Nephron progenitor cell (in vitro differentiated cells): ENCODE results near the gene NOVA1.

Experiments used
- DNase-seq: peaks from one replicate; pipeline ENCODE4 v3.0.0; 2021
- H3K27ac Mint-ChIP-seq: 2 replicates; pipeline ENCODE4 v1.8.0; 2021; ENCODE audit warnings: mild to moderate bottlenecking, moderate library complexity, mixed read lengths
- H3K27me3 Mint-ChIP-seq: 2 replicates; pipeline ENCODE4 v1.8.0; 2021; ENCODE audit warnings: mild to moderate bottlenecking, low read depth, mixed read lengths; ENCODE audit not compliant: poor library complexity
- H3K36me3 Mint-ChIP-seq: 2 replicates; pipeline ENCODE4 v1.8.0; 2021; ENCODE audit warnings: low read depth, mixed read lengths
- H3K4me1 Mint-ChIP-seq: 2 replicates; pipeline ENCODE4 v1.8.0; 2021; ENCODE audit warnings: mixed read lengths
- H3K4me3 Mint-ChIP-seq: 2 replicates; pipeline ENCODE4 v1.8.0; 2021; ENCODE audit warnings: mild to moderate bottlenecking, moderate library complexity, mixed read lengths
- H3K9me3 Mint-ChIP-seq: 2 replicates; pipeline ENCODE4 v1.8.0; 2021; ENCODE audit warnings: mild to moderate bottlenecking, moderate library complexity, mixed read lengths
- TF ChIP-seq, protein P1 (sequence below): fragments of 200-600 bp; sonication (generic); IDR thresholded peaks from 2 replicates; pipeline ENCODE4 v1.5.0; 2021; ENCODE audit warnings: antibody characterized with exemption

Gene NOVA1

GRCh38 chr14:26500028-26500427, 97.8 kb downstream of the NOVA1 start:
- H3K4me1 Mint-ChIP-seq = no peaks in the 10 kb centered on the region

GRCh38 chr14:26499546-26499945, 98.3 kb downstream of the NOVA1 start:
- H3K27me3 Mint-ChIP-seq = no peaks in the 10 kb centered on the region
- peaks cover 6% of the 10 kb centered on the region for H3K36me3 Mint-ChIP-seq
- no peaks in the 10 kb centered on the region for H3K4me1 Mint-ChIP-seq
- peaks cover 6% of the 10 kb centered on the region for H3K9me3 Mint-ChIP-seq
- H3K27ac Mint-ChIP-seq = no peak overlapping the region
- H3K4me3 Mint-ChIP-seq = no peak overlapping the region
- no peak for DNase-seq
- TF ChIP-seq, protein P1, sequence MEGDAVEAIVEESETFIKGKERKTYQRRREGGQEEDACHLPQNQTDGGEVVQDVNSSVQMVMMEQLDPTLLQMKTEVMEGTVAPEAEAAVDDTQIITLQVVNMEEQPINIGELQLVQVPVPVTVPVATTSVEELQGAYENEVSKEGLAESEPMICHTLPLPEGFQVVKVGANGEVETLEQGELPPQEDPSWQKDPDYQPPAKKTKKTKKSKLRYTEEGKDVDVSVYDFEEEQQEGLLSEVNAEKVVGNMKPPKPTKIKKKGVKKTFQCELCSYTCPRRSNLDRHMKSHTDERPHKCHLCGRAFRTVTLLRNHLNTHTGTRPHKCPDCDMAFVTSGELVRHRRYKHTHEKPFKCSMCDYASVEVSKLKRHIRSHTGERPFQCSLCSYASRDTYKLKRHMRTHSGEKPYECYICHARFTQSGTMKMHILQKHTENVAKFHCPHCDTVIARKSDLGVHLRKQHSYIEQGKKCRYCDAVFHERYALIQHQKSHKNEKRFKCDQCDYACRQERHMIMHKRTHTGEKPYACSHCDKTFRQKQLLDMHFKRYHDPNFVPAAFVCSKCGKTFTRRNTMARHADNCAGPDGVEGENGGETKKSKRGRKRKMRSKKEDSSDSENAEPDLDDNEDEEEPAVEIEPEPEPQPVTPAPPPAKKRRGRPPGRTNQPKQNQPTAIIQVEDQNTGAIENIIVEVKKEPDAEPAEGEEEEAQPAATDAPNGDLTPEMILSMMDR = no peak

More at GRCh38 chr14:26500028-26500427, 97.8 kb downstream of the NOVA1 start:
- Mint-ChIP-seq H3K9me3 (peaks cover 6% of the 10 kb centered on the region), H3K36me3 (peaks cover 6% of the 10 kb centered on the region), H3K27ac (no peak overlapping the region), H3K4me3 (no peak overlapping the region), H3K27me3 (no peaks in the 10 kb centered on the region)
- TF ChIP-seq, protein P1 = no peak
- no peak for DNase-seq

GRCh38 chr14:26486922-26487321, 110.9 kb downstream of the NOVA1 start:
- Mint-ChIP-seq H3K36me3 (no peaks in the 10 kb centered on the region), H3K4me3 (no peak overlapping the region), H3K27ac (no peak overlapping the region), H3K9me3 (no peaks in the 10 kb centered on the region), H3K27me3 (no peaks in the 10 kb centered on the region), H3K4me1 (peaks cover 2% of the 10 kb centered on the region)
- DNase-seq = no peak
- TF ChIP-seq, protein P1 = no peak

- TF ChIP-seq, protein P1 = no peak
- no peak for DNase-seq
- H3K36me3 Mint-ChIP-seq = no peaks in the 10 kb centered on the region
- H3K27me3 Mint-ChIP-seq = no peaks in the 10 kb centered on the region
- no peaks in the 10 kb centered on the region for H3K9me3 Mint-ChIP-seq
- no peak overlapping the region for H3K4me3 Mint-ChIP-seq
- H3K27ac Mint-ChIP-seq = no peak overlapping the region
- H3K4me1 Mint-ChIP-seq = peaks cover 6% of the 10 kb centered on the region
These were observed 113.3 kb downstream of the NOVA1 start for GRCh38 chr14:26484562-26484961.

DNA sequence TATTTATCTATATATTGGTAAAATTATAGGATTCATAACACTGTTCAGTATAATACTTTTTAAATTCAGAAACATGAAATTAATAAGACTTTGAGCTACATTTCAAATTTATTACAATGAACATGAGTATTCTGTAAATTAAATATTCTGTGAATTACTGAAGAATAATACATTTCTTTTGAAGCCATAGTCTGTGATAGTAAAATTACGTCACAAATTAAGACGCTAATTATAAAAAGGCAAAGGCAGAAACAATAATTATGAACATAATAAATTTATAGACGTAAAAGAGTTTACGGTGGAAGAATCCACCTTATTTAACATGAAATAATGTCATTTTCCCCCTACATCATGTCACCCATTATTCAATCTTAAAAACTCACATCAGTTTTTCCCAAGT, 118.9 kb downstream of the NOVA1 start:
- Mint-ChIP-seq H3K4me1 (peaks cover 6% of the 10 kb centered on the region), H3K9me3 (no peaks in the 10 kb centered on the region), H3K27ac (no peak overlapping the region), H3K27me3 (no peaks in the 10 kb centered on the region), H3K4me3 (no peak overlapping the region), H3K36me3 (no peaks in the 10 kb centered on the region)
- TF ChIP-seq, protein P1 = no peak
- DNase-seq = no peak

DNA sequence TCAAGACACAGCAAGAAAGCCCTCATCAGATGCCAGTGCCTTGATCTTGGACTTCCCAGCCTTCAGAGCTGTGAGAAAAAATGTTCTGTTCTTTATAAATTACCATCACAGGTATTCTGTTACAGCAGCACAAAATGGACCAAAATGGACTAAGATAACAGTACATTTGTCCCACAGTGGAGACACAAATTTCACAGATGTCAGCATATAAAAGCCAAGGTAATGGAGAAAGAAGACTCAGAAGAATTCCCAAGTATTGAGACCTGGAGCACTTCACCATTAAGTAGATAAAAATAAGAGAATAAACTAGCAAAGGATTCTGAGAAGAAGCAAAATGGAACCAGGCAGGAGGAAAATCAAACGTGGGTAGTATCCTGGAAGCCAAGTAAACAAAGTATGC, 131.0 kb downstream of the NOVA1 start:
- H3K27me3 Mint-ChIP-seq = no peaks in the 10 kb centered on the region
- DNase-seq = no peak
- peaks cover 28% of the 10 kb centered on the region for H3K36me3 Mint-ChIP-seq
- no peak overlapping the region for H3K27ac Mint-ChIP-seq
- no peaks in the 10 kb centered on the region for H3K4me1 Mint-ChIP-seq
- TF ChIP-seq, protein P1 = no peak
- no peak overlapping the region for H3K4me3 Mint-ChIP-seq
- peaks cover 8% of the 10 kb centered on the region for H3K9me3 Mint-ChIP-seq
